SW 1271 (cell line): Measurements from ENCODE around the gene VSTM4.

Source experiments
- DNase-seq, 2 experiments: peaks; one replicate each; lab custom pipeline; 2025; lab: John Stamatoyannopoulos, UW

Gene VSTM4

GRCh38 chr10:49070701-49071100 lies 44.6 kb downstream of the VSTM4 start:
- DNase-seq = no peak

DNA sequence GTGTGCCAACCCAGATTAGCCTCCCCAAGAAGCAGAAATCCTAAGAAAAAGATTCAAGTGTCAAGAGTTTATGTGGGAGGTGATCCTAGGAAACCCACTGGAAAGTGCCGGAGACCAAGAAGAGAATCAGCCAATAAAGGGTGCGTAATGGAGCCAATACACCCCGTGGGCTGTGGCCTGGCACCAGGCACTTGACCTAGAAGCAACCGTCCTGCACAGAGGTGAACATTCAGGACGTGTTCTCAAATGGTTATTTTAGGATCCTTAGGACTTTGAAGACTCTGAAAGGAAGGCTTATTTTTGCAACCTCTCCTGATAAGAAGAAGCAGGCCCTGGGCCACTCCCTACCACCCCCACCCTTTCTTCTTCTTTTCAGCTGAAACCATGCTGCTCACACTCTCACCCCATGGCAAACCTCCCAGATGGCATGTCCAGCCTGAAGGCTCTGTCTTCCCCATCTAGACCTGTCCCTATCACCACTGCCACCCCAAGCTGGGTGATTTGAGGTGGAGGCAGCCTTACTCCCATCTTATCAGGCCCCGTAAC lies 46.6 kb downstream of the VSTM4 start:
- DNase-seq = no peak

- no peak for DNase-seq
Measured at GRCh38 chr10:49068209-49068608, 47.1 kb downstream of the VSTM4 start.

DNA sequence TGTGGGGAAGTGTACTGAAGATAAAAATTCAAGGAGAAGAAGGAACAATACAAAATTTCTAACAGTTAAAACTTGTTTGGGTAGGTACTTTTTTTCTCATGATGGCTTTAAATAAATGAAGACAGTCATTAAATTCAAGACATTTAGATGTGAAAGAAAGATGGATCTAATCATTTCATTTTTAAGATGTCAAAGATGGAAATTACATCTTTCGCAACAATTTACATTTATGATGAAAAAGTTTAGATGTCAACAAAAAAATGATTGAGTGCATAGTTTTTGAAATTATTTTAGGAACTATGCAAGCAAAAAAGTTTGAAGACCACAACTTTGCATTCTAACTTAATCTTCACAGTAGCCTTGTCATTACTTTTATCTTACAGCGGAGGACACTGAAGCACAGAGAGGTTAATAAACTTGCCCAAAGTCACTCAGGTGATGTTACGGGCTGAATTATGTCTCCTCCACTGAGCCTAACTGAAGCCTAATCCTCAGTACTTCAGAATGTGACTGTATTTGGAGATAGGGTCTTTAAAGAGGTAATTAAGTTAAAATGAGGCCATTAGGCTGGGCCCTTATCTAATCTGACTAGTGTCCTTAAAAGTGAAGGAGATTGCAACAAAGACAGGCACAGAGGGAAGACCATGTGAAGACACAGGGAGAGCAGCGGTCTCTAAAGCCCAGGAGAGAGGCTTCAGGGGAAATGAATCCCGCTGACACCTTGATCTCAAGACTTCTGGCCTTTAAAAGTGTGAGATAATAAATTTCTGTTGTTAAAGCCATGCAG lies 48.2 kb downstream of the VSTM4 start:
- DNase-seq = no peak

DNA sequence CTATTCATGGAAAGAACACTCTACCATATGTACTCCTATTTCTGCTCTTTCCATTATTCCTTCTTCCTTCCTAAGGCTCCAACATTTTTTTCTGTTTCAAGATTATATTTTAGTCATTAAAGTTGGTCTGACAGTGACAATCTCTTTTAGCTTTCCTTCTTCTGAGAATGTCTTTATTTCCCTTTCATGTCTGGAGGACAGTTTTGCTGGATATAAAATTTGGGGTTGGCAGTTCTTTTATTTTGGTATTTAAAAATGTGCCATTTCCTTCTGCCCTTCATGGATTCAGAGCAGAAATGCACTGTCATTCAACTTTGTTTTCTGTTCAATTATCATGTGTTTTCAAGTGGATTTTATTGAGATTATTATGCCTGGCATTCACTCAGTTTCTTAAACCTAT lies 53.1 kb downstream of the VSTM4 start:
- DNase-seq = no peak

DNA sequence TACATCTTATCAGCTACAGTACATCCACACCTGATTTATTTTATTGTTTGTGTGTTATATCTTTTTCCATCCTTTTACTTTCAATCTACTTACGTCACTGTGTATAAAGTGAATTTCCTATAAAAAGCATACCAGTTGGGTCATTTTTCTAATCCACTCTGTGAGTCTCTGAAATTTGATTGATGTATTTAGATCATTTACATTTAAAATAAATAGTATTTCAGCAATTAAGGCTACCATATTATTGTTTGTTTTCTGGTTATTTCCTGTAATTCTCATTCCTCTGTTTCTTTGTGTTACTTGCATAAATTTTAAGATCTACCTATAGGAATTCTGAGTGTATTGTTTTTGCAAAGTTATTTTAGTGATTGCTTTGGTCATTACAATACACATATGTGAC lies 53.7 kb downstream of the VSTM4 start:
- DNase-seq = no peak

DNA sequence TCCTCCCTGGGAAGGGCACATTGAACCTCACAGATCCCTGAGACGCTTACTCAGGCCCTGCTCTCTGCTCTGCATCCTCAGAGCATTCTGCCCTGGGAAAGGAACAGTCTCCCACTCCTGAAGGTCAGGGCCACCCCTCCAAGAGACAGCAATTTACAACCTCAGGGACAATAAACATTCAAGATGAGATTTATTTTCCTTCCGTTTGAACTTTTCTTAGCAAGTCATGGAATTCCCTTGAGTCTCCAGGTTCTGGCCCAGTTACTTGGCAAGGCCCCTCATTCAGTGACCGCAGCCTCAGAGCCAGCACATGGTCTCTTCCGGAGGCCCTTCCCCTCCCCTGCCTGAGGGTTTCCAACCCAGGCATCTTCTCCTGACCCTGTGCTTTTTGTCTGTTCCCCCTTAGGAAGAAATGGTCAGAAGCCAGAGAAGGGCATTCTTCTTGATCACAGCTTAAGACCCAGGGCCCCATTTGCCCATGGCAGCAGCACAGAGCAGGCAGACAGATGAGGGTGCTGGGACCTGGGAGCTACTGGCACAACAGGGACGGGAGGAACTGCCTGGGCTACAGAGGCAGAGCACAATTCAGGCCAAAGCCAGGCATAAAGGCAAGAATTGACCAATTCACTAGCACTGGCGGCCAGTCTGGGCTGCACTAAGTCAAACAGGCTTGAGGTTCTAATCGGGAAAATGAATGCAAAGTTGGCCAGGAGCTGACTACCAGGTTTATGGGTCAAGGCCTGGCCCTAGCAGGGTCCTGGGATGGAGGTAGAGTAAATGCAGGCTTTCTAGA lies 56.7 kb downstream of the VSTM4 start:
- no peak for DNase-seq

GRCh38 chr10:49057231-49057880 lies 58.0 kb downstream of the VSTM4 start:
- no peak for DNase-seq

- DNase-seq = no peak
Measured at GRCh38 chr10:49056356-49056755, 59.0 kb downstream of the VSTM4 start.

- no peak for DNase-seq
Measured at GRCh38 chr10:49055221-49055849, 60.0 kb downstream of the VSTM4 start.

- DNase-seq = no peak
Measured at GRCh38 chr10:49054753-49055152, 60.6 kb downstream of the VSTM4 start.

DNA sequence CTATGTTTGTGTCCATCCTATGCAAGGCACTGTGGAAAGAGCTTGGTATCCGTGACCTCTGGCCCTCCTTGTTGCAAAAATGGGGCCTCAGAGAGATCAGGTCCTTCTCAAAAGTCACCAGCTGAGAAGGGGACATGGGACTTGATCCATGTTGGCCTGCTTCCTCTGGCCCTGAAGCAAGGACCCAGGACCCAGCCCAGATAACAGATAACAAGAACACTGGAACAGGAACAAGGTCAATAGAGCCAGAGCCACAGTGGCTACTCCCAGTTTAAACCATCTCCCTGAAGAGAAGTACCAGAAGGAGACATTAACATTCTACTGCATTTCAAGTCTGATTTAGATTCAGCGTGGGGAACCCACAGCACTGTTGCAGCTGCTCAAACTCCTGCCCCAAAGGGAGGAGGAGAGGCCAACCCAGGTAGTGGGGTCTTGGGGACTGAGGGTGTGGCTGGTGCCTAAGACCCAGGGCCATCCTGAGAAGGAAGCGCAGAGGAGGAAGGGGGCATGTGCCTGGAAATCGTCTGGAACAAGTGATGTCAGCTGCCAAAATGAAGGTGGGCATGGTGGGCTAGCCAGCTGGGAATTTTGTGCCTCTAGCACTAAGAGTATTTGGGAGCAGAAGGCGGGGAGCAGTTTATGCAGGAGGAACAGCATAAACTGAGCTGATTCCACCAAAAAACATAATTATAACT lies 61.2 kb downstream of the VSTM4 start:
- DNase-seq = no peak

GRCh38 chr10:49053053-49053997 lies 62.0 kb downstream of the VSTM4 start:
- no peak for DNase-seq

DNA sequence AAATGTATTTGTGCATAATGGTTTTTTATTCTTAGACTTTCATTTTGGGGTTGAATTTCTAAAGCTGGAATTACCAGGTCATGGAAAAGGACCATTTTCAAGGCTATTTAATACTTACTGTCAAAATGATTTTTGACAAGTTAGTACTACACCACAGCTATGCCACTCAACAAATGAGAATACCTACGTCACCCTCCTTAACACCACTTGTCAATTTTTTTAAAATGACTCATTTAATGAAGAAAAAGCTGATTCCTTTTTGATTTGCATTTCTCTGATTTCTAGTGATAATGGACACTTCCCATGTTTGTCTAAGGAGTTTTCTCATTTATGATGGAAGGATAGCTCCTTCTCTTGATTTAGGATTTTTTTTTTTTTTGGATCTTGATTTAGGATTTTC lies 63.3 kb downstream of the VSTM4 start:
- DNase-seq = no peak

DNA sequence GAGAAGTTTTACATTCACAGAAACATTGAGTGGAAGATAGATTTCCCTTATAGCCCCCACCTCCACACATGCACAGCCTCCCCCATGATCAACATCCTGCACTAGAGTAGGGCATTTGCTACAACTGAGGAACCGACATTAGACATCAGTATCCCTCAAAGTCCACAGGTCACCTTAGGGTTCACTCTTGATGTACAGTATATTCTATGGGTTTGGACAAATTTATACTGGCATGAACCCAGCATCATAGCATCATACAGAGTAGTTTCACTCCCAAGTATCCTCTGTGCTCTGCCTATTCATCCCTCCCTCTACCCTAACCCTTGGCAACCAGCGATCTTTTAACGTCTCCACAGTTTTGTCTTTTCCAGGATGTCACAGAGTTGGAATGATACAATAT lies 64.4 kb downstream of the VSTM4 start:
- no peak for DNase-seq

GRCh38 chr10:49050366-49050765 lies 65.0 kb downstream of the VSTM4 start:
- DNase-seq = no peak

DNA sequence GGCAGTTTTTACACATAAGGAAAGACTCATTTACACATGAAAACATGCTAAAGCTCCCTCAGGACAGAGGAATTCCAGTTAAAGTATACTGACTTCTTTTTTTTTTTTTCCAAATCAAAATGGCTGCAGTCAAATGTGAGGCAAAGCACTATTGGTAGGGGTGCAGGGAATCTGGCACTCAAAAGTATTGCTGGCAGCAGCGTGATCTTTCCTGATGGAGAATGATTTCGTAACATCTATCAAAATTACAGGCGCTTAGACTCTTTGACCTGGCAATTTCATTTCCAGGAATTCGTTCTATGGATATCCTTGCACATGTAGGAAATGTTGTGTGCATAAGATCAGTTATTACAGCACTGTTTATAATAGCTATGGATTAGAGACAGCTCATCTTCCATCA lies 65.7 kb downstream of the VSTM4 start:
- no peak for DNase-seq

GRCh38 chr10:49047128-49047639 lies 68.1 kb downstream of the VSTM4 start:
- DNase-seq = no peak

DNA sequence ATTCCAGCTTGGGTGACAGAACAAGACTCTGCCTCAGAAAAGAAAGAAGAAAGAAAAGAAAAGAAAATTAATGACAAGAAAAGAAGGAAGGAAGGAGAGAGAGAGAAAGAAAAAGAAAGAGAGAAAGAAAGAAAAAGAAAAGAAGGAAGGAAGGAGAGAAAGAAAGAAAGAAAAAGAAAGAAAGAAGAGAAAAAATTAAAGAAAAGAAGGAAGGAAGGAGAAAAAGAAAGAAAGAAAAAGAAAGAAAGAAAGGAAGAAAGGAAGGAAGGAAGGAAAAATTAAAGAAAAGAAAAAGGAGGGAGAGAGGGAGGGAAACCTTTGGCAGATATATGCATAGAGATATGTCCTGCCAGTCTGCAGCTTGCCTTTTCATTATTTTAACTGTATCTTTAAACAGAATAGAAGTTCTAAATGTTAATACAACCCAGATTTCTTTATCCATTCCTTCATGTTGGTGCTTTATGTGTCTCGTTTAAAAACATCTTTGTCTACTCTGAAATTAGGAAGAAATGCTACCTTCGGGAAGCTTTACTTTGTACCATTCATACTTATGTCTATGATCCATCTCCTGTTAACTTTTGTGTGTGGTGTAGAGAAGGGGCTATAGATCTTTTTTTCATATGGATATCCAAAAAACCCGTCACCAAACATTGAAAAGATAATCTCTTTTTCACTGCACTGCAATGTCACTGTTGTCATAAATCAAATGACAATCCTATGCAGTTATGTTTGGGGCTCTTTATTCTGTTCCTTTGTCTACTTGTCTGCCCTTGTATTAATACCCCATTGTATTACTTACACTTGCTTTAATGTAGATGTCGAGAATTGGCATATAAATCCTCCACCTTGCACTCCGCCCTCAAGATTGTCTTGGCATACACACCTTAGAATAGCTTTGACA lies 70.8 kb downstream of the VSTM4 start:
- no peak for DNase-seq
